T-cell (primary cell): ENCODE data around the gene EGR2. TPM values are rescaled to one million over a fixed set of nuclear protein-coding genes. Genes with fewer than 3 reads are reported as not detected.
A peak's percentile ranks its signal among the peaks of the same experiment; 100 is the strongest.

Experiments used
- ATAC-seq, 4 experiments: fragments of 200-7000 bp in 3 of 4; fragments of 150-1000 bp in 1 of 4; cut with Tn5 transposase; replicated peaks in 1 of 4; 1 replicate in 3 of 4; 2 replicates in 1 of 4; pipeline ENCODE4 v1.10.0; 2021; ENCODE audit warnings: moderate library complexity in 3 of 4, mild to moderate bottlenecking in 2 of 4, moderate number of reproducible peaks in 1 of 4
- CTCF ChIA-PET, 2 donors: fragments of 300-600 bp; sonication (Branson Sonifier 250); formaldehyde crosslinking; loops; one replicate each; lab custom pipeline; 2022; ENCODE audit warnings: antibody characterized with exemption in 2 of 2; lab: Charles Lee
- POLR2A ChIA-PET, 2 donors: fragments of 300-600 bp; sonication (Branson Sonifier 250); formaldehyde crosslinking; loops; one replicate each; lab custom pipeline; 2022; ENCODE audit warnings: antibody characterized with exemption in 2 of 2; lab: Charles Lee
- DNase-seq, 35 experiments: peaks; one replicate each; pipeline versions ENCODE4 v3.0.0 to v3.0.0-alpha.2; 2013 to 2023
- H3K27ac ChIP-seq: one replicate; pipeline ENCODE4 v1.5.1; 2013; ENCODE audit warnings: low read length
- H3K27me3 ChIP-seq, 2 experiments: replicated peaks in 1 of 2; 1 replicate in 1 of 2; 2 replicates in 1 of 2; pipeline versions ENCODE4 v1.6.1 to v1.7.0; 2013; ENCODE audit warnings: low read length in 1 of 2, mixed read lengths in 1 of 2; ENCODE audit not compliant: control insufficient read depth in 2 of 2, insufficient read depth in 2 of 2; ENCODE audit errors: extremely low read depth in 1 of 2
- H3K36me3 ChIP-seq, 2 donors: 1 replicate in 1 of 2; 2 replicates in 1 of 2; pipeline versions ENCODE4 v1.6.1 to v1.7.0; 2013; ENCODE audit warnings: low read length in 1 of 2; ENCODE audit not compliant: control insufficient read depth in 2 of 2, insufficient read depth in 1 of 2; ENCODE audit errors: extremely low read depth in 1 of 2
- H3K4me1 ChIP-seq, 2 experiments: 1 replicate in 1 of 2; 2 replicates in 1 of 2; pipeline versions ENCODE4 v1.6.1 to v1.7.0; 2013; ENCODE audit warnings: low read length in 2 of 2, mixed read lengths in 1 of 2; ENCODE audit not compliant: insufficient read depth in 2 of 2, control insufficient read depth in 1 of 2; ENCODE audit errors: extremely low read depth in 1 of 2
- H3K4me3 ChIP-seq, 2 donors: 1 replicate in 1 of 2; 2 replicates in 1 of 2; pipeline versions ENCODE4 v1.5.1 to v1.7.0; 2013; ENCODE audit warnings: mild to moderate bottlenecking in 2 of 2, low read length in 1 of 2, moderate library complexity in 1 of 2; ENCODE audit not compliant: control insufficient read depth in 1 of 2; ENCODE audit errors: extremely low read depth in 1 of 2
- H3K9me3 ChIP-seq: 2 replicates; pipeline ENCODE4 v1.7.0; 2013
- H3K27ac Mint-ChIP-seq, 2 donors: one replicate each; pipeline ENCODE4 v1.8.0; 2020 to 2021; ENCODE audit warnings: mild to moderate bottlenecking in 2 of 2, mixed read lengths in 2 of 2
- H3K27me3 Mint-ChIP-seq, 2 donors: one replicate each; pipeline ENCODE4 v1.8.0; 2021 to 2022; ENCODE audit warnings: mixed read lengths in 2 of 2
- H3K36me3 Mint-ChIP-seq: one replicate; pipeline ENCODE4 v1.8.0; 2021; ENCODE audit warnings: mixed read lengths
- H3K4me1 Mint-ChIP-seq, 3 donors: one replicate each; pipeline ENCODE4 v1.8.0; 2020 to 2022; ENCODE audit warnings: mixed read lengths in 3 of 3, mild to moderate bottlenecking in 1 of 3
- H3K4me3 Mint-ChIP-seq, 3 donors: one replicate each; pipeline ENCODE4 v1.8.0; 2020 to 2022; ENCODE audit warnings: mild to moderate bottlenecking in 3 of 3, mixed read lengths in 3 of 3, moderate library complexity in 3 of 3
- H3K9me3 Mint-ChIP-seq, 3 donors: one replicate each; pipeline ENCODE4 v1.8.0; 2020 to 2022; ENCODE audit warnings: mixed read lengths in 3 of 3
- WGBS: methylation state at CpG from one replicate; pipeline ENCODE4 v1.1.5; 2013; ENCODE audit warnings: missing lambda C conversion rate; ENCODE audit not compliant: insufficient coverage; 5-methylcytosine and 5-hydroxymethylcytosine counted together
- total RNA-seq, 35 experiments: library from RNA in 6 of 35; stranded (reverse) in 6 of 35; fragments of 120-200 nt in 1 of 35; gene quantifications; one replicate each; pipeline versions ENCODE4 v1.2.1 to v1.2.4 and lab custom pipeline; 2013 to 2026

Gene EGR2
- total RNA-seq, 5 donors from 2014 or later (not counting 1 experiment from before 2014, with no cell fraction given) = 0.90 to 2.7 (median 2.5) TPM

DNA sequence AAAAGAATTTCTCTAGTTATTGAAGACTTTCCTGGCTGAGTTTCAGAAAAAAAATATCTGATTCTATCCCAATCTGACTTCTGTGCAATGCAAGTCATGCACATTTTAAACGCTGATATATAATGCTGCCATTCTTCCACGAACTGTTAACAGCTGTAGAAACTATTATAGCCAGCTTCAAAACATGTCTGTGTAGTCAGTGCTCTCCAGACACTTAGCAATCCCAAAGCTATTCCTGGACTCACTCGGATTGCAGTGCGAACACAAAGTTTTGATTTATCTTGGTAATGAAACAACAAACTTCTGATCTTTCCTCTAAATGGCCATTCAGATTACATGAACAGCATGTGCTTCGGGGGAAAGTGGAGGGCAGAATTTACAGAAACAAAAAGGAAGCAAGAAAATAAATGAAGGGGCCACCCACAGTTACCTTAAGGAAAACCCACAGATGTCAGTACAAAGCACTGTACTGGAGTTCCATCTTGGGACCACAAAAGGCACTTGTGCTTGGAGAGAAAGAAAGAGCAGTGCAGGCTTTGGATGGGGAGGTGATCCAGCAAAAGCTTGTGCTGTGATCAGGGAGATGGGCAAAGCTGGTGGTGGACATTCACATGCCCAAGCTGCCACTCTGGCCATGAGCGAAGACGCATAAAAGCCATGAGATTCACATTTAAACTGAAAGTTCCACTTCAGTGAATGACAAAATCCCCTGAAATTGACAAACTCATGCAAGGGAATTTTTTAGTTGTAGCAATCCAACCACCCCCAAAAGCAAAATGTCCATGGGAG, 43.8 kb downstream of the EGR2 start:
- Histone ChIP-seq H3K27me3 (no peaks in the 10 kb centered on the region), H3K27ac (no peak overlapping the region), H3K9me3 (no peaks in the 10 kb centered on the region), H3K4me1 (no peaks in the 10 kb centered on the region), H3K4me3 (no peak overlapping the region), H3K36me3 (no peaks in the 10 kb centered on the region)
- Mint-ChIP-seq H3K27ac (no peak overlapping the region), H3K36me3 (no peaks in the 10 kb centered on the region), H3K4me3 (no peak overlapping the region), H3K4me1 (no peaks in the 10 kb centered on the region), H3K9me3 (no peaks in the 10 kb centered on the region), H3K27me3 (peaks cover 0 to 5% of the 10 kb centered on the region in 2 donors)
- ChIA-PET CTCF (interaction anchor here in 1 of 2 donors (0.5 kb wide), 1 partner anchor 156 kb away, joined by 3 read pairs; no protein-coding TSS in a partner anchor), POLR2A (no interaction called here)
- 94% methylated on average over 2 of the region's 7 CpGs for WGBS
- DNase-seq (no peak), ATAC-seq (no peak)

DNA sequence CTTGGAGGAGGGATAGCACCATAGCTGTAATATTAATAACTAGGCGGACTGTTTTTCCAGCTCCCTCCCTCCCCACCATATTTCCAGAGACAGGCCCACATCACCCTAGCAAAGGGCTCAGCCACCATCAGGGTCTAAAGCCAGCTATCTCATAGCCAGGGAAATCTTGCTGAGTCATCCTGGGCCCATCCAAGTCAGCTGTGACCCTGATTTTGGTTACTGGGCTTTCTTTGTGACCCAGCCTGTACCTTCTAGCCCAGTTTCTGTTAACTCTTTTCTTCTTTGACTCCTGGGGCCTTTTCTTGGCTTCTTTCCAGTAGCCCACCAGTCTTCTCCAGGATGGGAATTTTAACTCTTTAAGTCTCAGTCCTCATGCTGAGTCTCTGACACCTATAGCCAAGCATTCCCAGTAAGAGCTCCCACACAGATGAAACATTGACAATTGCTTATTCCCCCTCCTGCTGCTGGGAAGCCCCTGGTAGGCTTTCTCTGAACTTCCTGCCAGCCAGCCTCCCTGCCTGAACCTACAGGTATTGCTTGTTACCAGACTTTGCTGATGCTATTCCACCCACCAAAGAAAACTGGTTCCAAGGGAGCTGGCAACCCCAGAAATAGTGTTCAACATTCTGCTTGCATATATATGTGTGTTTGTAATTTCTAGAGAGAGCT, 46.5 kb downstream of the EGR2 start:
- Histone ChIP-seq H3K9me3 (no peaks in the 10 kb centered on the region), H3K36me3 (no peaks in the 10 kb centered on the region), H3K4me3 (no peak overlapping the region), H3K4me1 (peaks cover 0 to 5% of the 10 kb centered on the region in 2 experiments), H3K27ac (no peak overlapping the region), H3K27me3 (no peaks in the 10 kb centered on the region)
- Mint-ChIP-seq H3K9me3 (no peaks in the 10 kb centered on the region), H3K36me3 (no peaks in the 10 kb centered on the region), H3K4me1 (peaks cover 9 to 11% (median 10%) of the 10 kb centered on the region in 3 donors), H3K27ac (no peak overlapping the region), H3K4me3 (no peak overlapping the region), H3K27me3 (peaks cover 0 to 5% of the 10 kb centered on the region in 2 donors)
- WGBS = no CpG with 5 or more reads among the region's 1 CpG
- ATAC-seq (no peak), DNase-seq (no peak)
- ChIA-PET POLR2A (interaction anchor here in 1 of 2 donors (0.5 kb wide), 1 partner anchor 866 kb away, joined by 6 read pairs; no protein-coding TSS in a partner anchor), CTCF (interaction anchor here in 1 of 2 donors (0.6 to 1.5 kb wide), 2 partner anchors 10 to 514 kb away, joined by 3 read pairs; no protein-coding TSS in a partner anchor)

DNA sequence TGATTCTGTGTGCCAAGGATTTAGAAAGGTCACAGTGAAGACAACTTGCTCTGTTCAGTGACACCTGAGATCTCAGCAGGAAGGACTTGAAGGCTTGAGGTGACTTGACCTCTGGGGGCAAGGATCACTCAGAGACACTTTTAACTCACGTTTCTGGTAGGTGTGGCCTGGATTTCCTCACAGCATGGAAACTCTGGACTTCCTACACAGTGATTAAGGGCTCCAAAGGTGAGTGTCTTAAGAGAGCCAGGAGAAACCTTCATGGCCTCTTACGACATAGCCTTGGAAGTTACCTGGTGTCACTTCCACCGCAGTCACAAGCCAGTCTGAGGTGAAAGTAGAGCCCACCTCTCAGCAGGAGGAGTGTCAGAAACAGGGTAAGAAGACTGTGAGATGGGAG, 49.8 kb downstream of the EGR2 start:
- POLR2A ChIA-PET = no interaction called here
- Mint-ChIP-seq H3K9me3 (no peaks in the 10 kb centered on the region), H3K36me3 (no peaks in the 10 kb centered on the region), H3K27ac (no peak overlapping the region), H3K27me3 (no peaks in the 10 kb centered on the region), H3K4me3 (no peak overlapping the region), H3K4me1 (peaks cover 9 to 14% (median 10%) of the 10 kb centered on the region in 3 donors)
- no peak for ATAC-seq
- H3K4me1 ChIP-seq = peaks cover 0 to 5% of the 10 kb centered on the region in 2 experiments
- DNase-seq = no peak
- H3K27ac ChIP-seq = no peak overlapping the region
- 100% methylated on average over 1 of the region's 3 CpGs for WGBS
- CTCF ChIA-PET = no interaction called here
- H3K36me3 ChIP-seq = no peaks in the 10 kb centered on the region
- no peak overlapping the region for H3K4me3 ChIP-seq
- no peaks in the 10 kb centered on the region for H3K27me3 ChIP-seq
- no peaks in the 10 kb centered on the region for H3K9me3 ChIP-seq

DNA sequence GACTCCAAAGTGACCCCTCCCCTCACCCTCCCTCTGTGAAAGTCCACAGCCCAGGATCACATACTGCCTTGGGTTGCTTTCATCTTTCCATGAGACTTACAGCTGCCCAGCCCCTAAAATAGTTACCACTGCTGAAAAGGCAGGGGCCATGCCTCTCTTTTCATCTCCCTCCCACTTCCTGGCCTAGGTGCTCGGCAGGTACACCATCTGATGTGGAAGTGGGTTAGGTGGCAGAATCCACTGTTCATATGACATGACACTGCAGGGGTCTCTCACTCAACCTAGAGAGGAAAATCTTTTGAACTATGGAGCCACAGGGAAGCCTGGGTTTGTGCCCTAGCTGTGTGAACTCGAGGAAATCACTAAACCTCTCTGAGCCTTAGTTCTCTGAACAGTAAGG, 50.4 kb downstream of the EGR2 start:
- Histone ChIP-seq H3K4me3 (no peak overlapping the region), H3K36me3 (no peaks in the 10 kb centered on the region), H3K9me3 (no peaks in the 10 kb centered on the region), H3K27me3 (no peaks in the 10 kb centered on the region), H3K4me1 (peaks cover 0 to 5% of the 10 kb centered on the region in 2 experiments), H3K27ac (no peak overlapping the region)
- ATAC-seq = peak in 3 of 4 experiments; percentile 42 to 56 (median 43)
- CTCF ChIA-PET = no interaction called here
- Mint-ChIP-seq H3K4me1 (peaks cover 10 to 18% (median 13%) of the 10 kb centered on the region in 3 donors), H3K9me3 (no peaks in the 10 kb centered on the region), H3K27ac (no peak overlapping the region), H3K36me3 (no peaks in the 10 kb centered on the region), H3K27me3 (no peaks in the 10 kb centered on the region), H3K4me3 (no peak overlapping the region)
- no CpG with 5 or more reads among the region's 2 CpGs for WGBS
- POLR2A ChIA-PET = interaction anchor here in 1 of 2 donors (0.6 kb wide), 1 partner anchor 45 kb away, joined by 6 read pairs; no protein-coding TSS in a partner anchor
- peak in 1 of 35 experiments; percentile 2 for DNase-seq

DNA sequence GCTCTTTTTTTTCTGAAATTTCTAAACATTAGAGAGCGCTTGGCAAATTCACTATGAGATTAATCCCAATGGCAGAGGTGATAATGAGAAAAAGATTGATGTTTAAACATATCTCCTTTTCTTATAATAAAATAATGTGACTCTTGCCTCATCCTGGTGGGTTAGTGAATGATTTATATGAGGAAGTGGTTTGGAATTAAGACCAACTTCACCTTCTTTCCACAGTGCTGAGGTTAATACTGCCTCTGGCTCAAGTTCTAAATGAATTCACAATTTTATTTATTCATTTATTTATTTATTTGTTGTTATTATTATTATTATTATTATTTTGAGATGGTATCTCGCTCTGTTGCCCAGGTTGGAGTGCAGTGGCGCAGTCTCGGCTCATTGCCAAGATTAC, 52.2 kb downstream of the EGR2 start:
- H3K36me3 ChIP-seq = no peaks in the 10 kb centered on the region
- Mint-ChIP-seq H3K4me3 (no peak overlapping the region), H3K9me3 (no peaks in the 10 kb centered on the region), H3K27me3 (no peaks in the 10 kb centered on the region), H3K27ac (no peak overlapping the region), H3K36me3 (no peaks in the 10 kb centered on the region), H3K4me1 (peaks cover 10 to 18% (median 13%) of the 10 kb centered on the region in 3 donors)
- H3K27ac ChIP-seq = no peak overlapping the region
- H3K27me3 ChIP-seq = no peaks in the 10 kb centered on the region
- ChIA-PET POLR2A (interaction anchor here in 1 of 2 donors (0.7 kb wide), 1 partner anchor 516 kb away, joined by 4 read pairs; no protein-coding TSS in a partner anchor), CTCF (no interaction called here)
- ATAC-seq = no peak
- no peak for DNase-seq
- H3K9me3 ChIP-seq = no peaks in the 10 kb centered on the region
- 100% methylated on average over 2 of the region's 4 CpGs for WGBS
- H3K4me3 ChIP-seq = no peak overlapping the region
- peaks cover 0 to 5% of the 10 kb centered on the region in 2 experiments for H3K4me1 ChIP-seq

DNA sequence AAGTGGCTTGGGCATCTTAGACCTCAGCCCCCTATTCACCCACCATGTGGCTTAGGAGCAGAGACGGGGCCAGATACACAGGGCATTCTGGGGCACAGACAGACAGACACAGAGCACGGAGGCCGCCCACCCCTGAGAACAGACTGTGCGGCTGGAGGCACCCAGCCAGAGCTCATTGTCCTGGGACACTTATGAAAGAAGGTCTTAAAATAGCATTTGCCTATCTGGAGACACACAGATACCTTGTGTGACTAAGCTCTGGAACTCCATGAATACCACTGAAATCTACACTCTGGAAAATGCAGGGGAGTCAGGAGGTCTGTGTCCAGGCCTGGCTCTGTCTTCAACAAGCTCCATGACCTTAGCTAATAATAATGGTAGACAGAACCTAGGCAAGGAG, 53.0 kb downstream of the EGR2 start:
- CTCF ChIA-PET = interaction anchor here in 1 of 2 donors (0.6 kb wide), 1 partner anchor 22 kb away, joined by 8 read pairs; no protein-coding TSS in a partner anchor
- Mint-ChIP-seq H3K27ac (no peak overlapping the region), H3K27me3 (no peaks in the 10 kb centered on the region), H3K36me3 (no peaks in the 10 kb centered on the region), H3K9me3 (no peaks in the 10 kb centered on the region), H3K4me1 (peaks cover 10 to 18% (median 13%) of the 10 kb centered on the region in 3 donors), H3K4me3 (no peak overlapping the region)
- H3K27ac ChIP-seq = no peak overlapping the region
- DNase-seq (no peak), ATAC-seq (no peak)
- no peaks in the 10 kb centered on the region for H3K27me3 ChIP-seq
- POLR2A ChIA-PET = no interaction called here
- peaks cover 0 to 5% of the 10 kb centered on the region in 2 experiments for H3K4me1 ChIP-seq
- no peaks in the 10 kb centered on the region for H3K36me3 ChIP-seq
- H3K9me3 ChIP-seq = no peaks in the 10 kb centered on the region
- H3K4me3 ChIP-seq = no peak overlapping the region
- 100% methylated on average over 3 of the region's 4 CpGs for WGBS
